Renal cortex interstitium (tissue), 15 donors: ENCODE results near the gene ZNF473. TPM values are rescaled to one million over a fixed set of nuclear protein-coding genes. Genes with fewer than 3 reads are reported as not detected.

Experiments used
- DNase-seq, 11 donors: peaks; one replicate each; pipeline ENCODE4 v3.0.0-alpha.2; 2013; ENCODE audit warnings: low read depth in 9 of 11, low spot score in 4 of 11; ENCODE audit errors: extremely low read depth in 1 of 11
- long read RNA-seq, 16 experiments: transcript quantifications; one replicate each; lab custom pipeline, GENCODE V29; 2026
- polyA plus RNA-seq, 3 donors: library from polyadenylated mRNA; unstranded; fragments of 120-200 nt; gene quantifications; one replicate each; pipeline ENCODE4 v1.2.1, GENCODE V29; 2013; ENCODE audit not compliant: insufficient read length in 3 of 3

ZNF473 gene
- polyA plus RNA-seq, result 10 to 100 TPM; 16.5 to 19.0 (median 16.5) TPM
- long read RNA-seq, donor 1, full-length matches to known transcripts, result 4 of 4 reads
- long read RNA-seq, donor 1, partial matches to known transcripts, result 0 of 4 reads
- long read RNA-seq, donor 1, other reads (novel, unspliced or antisense), result 0 of 4 reads
- long read RNA-seq, donor 2, full-length matches to known transcripts, result 5 of 5 reads
- long read RNA-seq, donor 2, partial matches to known transcripts, result 0 of 5 reads
- long read RNA-seq, donor 2, other reads (novel, unspliced or antisense), result 0 of 5 reads
- long read RNA-seq, donor 3, full-length matches to known transcripts, result 10 of 10 reads
- long read RNA-seq, donor 3, partial matches to known transcripts, result 0 of 10 reads
- long read RNA-seq, donor 3, other reads (novel, unspliced or antisense), result 0 of 10 reads
- long read RNA-seq, donor 4, full-length matches to known transcripts, result 7 of 7 reads
- long read RNA-seq, donor 4, partial matches to known transcripts, result 0 of 7 reads
- long read RNA-seq, donor 4, other reads (novel, unspliced or antisense), result 0 of 7 reads
- long read RNA-seq, donor 5, full-length matches to known transcripts, result 14 of 14 reads
- long read RNA-seq, donor 5, partial matches to known transcripts, result 0 of 14 reads
- long read RNA-seq, donor 5, other reads (novel, unspliced or antisense), result 0 of 14 reads
- long read RNA-seq, donor 6, full-length matches to known transcripts, result 10 of 10 reads
- long read RNA-seq, donor 6, partial matches to known transcripts, result 0 of 10 reads
- long read RNA-seq, donor 6, other reads (novel, unspliced or antisense), result 0 of 10 reads
- long read RNA-seq, donor 7, full-length matches to known transcripts, result 7 of 7 reads
- long read RNA-seq, donor 7, partial matches to known transcripts, result 0 of 7 reads
- long read RNA-seq, donor 7, other reads (novel, unspliced or antisense), result 0 of 7 reads
- long read RNA-seq, donor 8, full-length matches to known transcripts, result 16 of 16 reads
- long read RNA-seq, donor 8, partial matches to known transcripts, result 0 of 16 reads
- long read RNA-seq, donor 8, other reads (novel, unspliced or antisense), result 0 of 16 reads
- long read RNA-seq, donor 9, full-length matches to known transcripts, result 1 of 1 reads
- long read RNA-seq, donor 9, partial matches to known transcripts, result 0 of 1 reads
- long read RNA-seq, donor 9, other reads (novel, unspliced or antisense), result 0 of 1 reads
- long read RNA-seq, donor 10, full-length matches to known transcripts, result 8 of 8 reads
- long read RNA-seq, donor 10, partial matches to known transcripts, result 0 of 8 reads
- long read RNA-seq, donor 10, other reads (novel, unspliced or antisense), result 0 of 8 reads
- long read RNA-seq, donor 11, full-length matches to known transcripts, result 6 of 6 reads
- long read RNA-seq, donor 11, partial matches to known transcripts, result 0 of 6 reads
- long read RNA-seq, donor 11, other reads (novel, unspliced or antisense), result 0 of 6 reads
- long read RNA-seq, donor 12, transcript ZNF473-206 (1 exons, 1,693 nt), result major isoform, 5 of 5 reads
- long read RNA-seq, donor 12, partial matches to known transcripts, result 0 of 5 reads
- long read RNA-seq, donor 12, other reads (novel, unspliced or antisense), result 0 of 5 reads
- long read RNA-seq, donor 13, full-length matches to known transcripts, result 9 of 9 reads
- long read RNA-seq, donor 13, partial matches to known transcripts, result 0 of 9 reads
- long read RNA-seq, donor 13, other reads (novel, unspliced or antisense), result 0 of 9 reads
- long read RNA-seq, donor 14, full-length matches to known transcripts, result 2 of 2 reads
- long read RNA-seq, donor 14, partial matches to known transcripts, result 0 of 2 reads
- long read RNA-seq, donor 14, other reads (novel, unspliced or antisense), result 0 of 2 reads
- long read RNA-seq, donor 15, full-length matches to known transcripts, result 3 of 3 reads
- long read RNA-seq, donor 15, partial matches to known transcripts, result 0 of 3 reads
- long read RNA-seq, donor 15, other reads (novel, unspliced or antisense), result 0 of 3 reads
- long read RNA-seq, donor 16, full-length matches to known transcripts, result 24 of 24 reads
- long read RNA-seq, donor 16, partial matches to known transcripts, result 0 of 24 reads
- long read RNA-seq, donor 16, other reads (novel, unspliced or antisense), result 0 of 24 reads

DNA sequence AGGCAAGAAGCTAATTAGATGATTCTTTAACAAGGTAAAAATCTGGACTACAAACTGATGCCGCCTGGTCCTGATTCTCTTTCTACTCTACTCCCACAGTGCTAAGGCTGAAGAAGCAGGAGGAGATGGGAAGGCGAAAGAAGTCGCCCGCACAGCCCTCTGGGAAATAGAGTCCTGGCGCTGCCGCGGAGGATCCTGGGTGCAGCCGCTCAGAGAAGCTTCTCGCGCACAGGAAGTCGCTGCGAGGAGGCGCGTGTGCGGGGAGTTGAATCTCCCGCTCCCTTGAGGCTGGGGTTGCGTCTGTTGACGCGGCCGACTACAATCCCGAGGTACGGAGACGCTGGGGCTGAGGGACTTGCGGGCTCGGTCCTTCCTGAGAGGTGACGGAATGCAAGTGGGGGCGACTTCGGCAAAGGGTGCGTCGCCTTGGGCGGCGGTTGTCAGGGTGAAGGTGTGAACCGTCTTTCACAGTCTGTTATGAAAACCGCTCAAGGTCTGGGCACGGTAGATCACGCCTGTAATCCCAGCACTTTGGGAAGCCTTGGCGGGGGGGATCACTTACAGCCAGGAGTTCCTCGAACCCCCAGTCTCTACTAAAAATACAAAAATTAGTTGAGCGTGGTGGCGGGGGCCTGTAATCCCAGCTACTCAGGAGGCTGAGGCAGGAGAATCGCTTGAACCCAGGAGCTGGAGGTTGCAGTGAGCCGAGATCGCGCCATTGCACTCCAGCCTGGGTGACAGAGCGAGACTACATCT, at the start of gene ZNF473:
Gene ZNF473, plus strand, starts transcription at position 212 of the 756 bp plus-strand sequence. CDS start 5,078 bp downstream, outside the sequence.
- DNase-seq, result peak in 6 of 11 donors; percentile 87 to 94 (median 92)

DNA sequence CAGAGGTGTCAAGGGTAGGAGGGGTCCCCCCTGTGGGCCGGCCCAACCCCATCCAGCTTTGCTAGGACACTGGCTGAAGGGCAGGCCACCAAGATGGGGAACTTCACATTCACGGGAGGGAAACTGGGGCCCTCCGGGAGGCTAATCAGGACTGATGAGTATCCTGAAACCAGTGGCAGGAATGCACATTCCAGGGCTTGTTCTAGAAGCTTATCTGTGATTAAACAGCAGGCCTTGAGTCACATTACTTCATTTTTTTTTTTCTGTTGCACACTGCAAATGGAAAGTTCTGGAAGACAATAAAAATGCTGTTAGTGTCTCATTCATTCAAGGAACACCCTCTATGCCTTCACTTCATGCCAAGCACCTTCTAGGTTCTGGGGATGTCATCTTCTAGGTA, 49.3 kb upstream of the ZNF473 start:
- no peak for DNase-seq

DNA sequence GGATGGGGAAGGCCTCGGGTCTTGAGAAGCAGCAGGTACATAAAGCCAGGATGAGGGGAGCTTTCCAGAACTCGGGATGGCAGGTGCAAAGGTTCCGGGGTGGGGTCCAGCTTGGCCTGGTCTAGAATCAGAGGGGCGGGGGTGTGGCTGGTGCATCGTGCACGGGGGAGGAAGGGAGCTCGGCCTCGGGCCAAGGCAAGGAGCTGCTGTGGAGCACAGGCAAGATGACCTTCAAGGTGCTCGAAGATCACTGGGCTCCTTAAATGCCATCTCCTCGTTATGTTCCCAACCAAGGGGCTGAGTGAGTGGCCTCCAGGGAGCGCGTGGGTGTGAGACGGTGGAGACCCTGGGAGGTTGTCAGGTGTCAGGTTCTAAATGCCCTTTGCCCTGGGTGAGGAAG, 48.7 kb upstream of the ZNF473 start:
- DNase-seq, result no peak

DNA sequence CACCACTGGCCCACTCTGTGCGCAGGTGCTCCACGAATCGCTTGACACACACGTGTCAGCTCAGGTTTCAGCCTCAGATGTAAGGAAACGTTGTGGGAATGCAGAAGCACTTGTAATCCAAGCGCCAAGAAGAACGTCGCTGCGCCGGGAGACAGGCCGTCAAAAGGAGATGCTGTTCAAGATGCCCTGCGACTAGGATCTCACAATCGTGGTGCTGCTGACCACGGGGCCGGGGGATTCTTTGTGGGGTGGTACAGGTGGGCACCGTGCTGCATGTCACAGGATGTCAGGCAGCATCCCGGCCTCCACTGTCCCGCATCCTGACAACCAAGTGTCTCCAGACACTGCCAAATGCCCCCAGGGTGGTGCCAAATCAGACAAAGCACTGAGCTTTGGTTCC, 47.9 kb upstream of the ZNF473 start:
- no peak for DNase-seq

- no peak for DNase-seq
Observed at GRCh38 chr19:49978324-49978723, 47.5 kb upstream of the ZNF473 start.

DNA sequence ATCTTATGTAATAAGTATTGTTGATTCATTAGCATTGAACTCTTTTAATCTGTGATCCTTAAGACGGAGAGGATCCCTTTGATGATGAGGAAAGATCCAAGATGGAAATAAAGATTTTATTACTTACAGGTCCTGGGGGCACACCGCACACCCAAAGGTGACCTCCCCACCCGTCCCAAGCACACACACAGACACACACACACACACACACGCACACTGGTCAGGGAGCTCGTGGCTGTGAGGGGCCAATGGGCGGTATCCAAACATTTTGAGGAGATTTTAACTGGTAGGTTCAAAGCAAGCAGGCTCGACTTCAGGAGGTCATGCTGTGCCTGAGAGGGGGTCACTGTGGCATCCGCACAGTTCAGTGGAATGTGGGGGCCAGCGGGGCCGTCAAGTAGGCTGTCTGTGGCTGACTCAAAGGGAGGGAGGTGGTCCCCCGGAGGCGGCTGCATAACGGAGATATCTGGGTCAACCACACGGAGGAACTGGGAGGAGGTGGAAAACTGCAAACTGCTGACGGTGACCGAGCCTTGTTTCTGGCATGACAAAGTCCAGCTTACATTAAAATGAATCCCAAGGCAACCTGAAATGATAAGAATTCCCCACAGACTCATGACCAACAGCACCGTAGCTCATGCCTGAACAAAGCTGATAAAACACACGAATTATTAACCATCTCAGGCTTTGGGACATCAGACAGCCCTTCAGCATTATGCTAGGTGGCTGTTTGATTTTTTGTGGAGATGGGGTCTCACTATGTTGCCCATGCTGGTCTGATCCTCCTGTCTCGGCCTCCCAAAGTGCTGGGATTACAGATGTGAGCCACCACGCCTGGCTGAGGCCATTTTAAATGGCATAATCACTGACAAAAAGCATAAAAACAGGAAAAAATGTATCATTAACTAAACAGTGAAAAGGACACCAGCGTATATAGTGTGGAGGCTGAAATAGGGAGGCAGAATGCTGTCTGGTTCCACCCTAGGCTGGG, 43.9 kb upstream of the ZNF473 start:
- no peak for DNase-seq

GRCh38 chr19:49983645-49984229, 42.1 kb upstream of the ZNF473 start:
- DNase-seq, result peak in 3 of 11 donors; percentile 8 to 16 (median 13)

- DNase-seq, result no peak
Observed at GRCh38 chr19:49984491-49984890, 41.3 kb upstream of the ZNF473 start.

DNA sequence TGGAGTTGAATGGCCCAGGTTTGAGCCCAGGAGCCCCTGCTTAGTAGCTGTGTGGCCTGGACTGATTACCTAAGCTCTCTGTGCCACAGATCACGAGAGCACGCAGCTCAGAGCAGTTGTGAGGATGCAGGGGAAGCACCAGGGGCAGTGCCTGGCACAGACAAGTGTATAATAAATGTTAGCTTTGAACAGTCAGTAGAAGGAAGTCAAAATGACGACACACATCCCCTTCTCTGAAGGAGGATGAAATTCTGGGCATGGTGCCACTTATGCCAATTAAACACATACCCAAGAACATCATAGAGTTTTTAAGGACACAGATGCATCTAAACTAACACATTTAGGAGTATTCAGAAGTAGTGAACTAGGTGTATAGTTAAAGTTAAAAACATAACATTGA, 39.9 kb upstream of the ZNF473 start:
- no peak for DNase-seq

DNA sequence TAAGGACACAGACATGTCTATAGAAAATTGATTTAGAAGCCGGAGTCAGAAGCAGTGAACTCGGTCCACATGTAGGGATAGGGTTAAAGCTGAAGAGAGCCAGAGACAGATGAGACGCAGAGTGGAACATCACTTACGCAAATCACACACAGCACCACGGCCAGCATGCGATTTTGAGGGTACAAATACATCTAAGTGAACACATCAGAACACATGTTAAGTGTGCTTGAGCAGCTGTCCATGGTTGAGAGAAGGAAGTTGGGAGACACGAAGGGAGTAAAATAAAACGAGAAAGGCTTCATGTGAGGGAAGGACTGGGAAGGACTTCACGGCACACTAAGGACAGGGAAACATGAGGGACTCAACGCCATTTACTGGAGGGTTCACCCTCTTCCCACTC, 39.5 kb upstream of the ZNF473 start:
- no peak for DNase-seq

DNA sequence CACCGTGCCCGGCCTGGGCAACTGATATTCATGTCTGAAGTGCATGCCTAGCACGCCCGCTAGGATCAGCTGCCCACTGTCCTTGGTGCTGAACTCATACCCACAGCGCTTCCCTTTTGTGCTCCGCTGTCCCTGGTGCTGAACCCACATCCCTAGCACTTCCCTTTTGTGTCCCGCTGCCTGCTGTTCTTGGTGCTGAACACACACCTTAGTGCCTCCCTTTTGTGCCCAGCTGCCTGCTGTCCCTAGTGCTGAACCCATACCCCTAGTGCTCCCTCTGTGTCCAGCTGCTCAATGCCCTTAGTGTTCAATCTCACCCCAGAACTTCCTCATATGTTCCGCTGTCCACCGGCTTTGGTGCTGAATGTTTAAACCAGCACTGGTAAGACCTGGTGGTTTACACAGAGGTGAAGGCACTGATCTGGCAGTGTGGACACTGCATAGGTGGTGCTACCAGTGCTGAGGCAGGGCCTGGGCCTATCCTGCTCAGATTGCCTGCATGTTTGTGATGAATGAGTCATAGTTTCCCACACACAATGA, 38.6 kb upstream of the ZNF473 start:
- peak; percentile 90 to 96 (median 95) for DNase-seq

GRCh38 chr19:49988007-49988406, 37.8 kb upstream of the ZNF473 start:
- DNase-seq, result no peak

GRCh38 chr19:49988433-49988832, 37.4 kb upstream of the ZNF473 start:
- no peak for DNase-seq

DNA sequence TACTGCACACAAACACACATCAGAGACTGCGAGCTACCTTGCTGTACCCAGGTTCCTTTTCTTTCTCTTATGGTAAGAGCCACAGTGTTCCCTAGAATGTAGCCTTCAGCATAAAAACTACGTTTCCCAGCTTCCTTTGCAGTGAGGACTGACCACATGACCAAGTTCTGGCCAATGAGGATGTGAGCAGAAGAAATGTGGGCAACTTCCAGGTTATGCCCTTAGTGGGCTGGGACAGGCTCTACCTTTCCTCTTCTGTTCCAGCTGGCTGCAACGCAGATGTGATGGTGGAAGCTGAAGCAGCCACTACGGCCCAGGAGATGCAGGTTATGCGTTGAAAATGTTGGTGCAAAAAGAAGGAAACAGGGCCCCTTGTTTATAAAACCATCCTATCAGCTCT, 28.1 kb upstream of the ZNF473 start:
- peak in 3 of 11 donors; percentile 11 to 17 (median 13) for DNase-seq

- no peak for DNase-seq
Observed at GRCh38 chr19:49999371-50000010, 26.3 kb upstream of the ZNF473 start.
